ENCODE results near the gene HMX1. TPM values are rescaled to one million over a fixed set of nuclear protein-coding genes. Genes with fewer than 3 reads are reported as not detected.

The HMX1 gene
- total RNA-seq, 4 donors from 2014 or later: 0.19 TPM; not detected in 3

GRCh38 chr4:8838961-8839431, 32.6 kb downstream of the HMX1 start:
- Histone ChIP-seq H3K36me3 (no peaks in the 10 kb centered on the region), H3K4me1 (no peaks in the 10 kb centered on the region), H3K9me3 (peaks cover 0 to 6% (median 0%) of the 10 kb centered on the region in 3 donors), H3K4me3 (no peak overlapping the region), H3K27ac (no peak overlapping the region), H3K27me3 (peaks cover 0 to 60% (median 0%) of the 10 kb centered on the region in 4 donors)
- TF ChIP-seq, protein P1, sequence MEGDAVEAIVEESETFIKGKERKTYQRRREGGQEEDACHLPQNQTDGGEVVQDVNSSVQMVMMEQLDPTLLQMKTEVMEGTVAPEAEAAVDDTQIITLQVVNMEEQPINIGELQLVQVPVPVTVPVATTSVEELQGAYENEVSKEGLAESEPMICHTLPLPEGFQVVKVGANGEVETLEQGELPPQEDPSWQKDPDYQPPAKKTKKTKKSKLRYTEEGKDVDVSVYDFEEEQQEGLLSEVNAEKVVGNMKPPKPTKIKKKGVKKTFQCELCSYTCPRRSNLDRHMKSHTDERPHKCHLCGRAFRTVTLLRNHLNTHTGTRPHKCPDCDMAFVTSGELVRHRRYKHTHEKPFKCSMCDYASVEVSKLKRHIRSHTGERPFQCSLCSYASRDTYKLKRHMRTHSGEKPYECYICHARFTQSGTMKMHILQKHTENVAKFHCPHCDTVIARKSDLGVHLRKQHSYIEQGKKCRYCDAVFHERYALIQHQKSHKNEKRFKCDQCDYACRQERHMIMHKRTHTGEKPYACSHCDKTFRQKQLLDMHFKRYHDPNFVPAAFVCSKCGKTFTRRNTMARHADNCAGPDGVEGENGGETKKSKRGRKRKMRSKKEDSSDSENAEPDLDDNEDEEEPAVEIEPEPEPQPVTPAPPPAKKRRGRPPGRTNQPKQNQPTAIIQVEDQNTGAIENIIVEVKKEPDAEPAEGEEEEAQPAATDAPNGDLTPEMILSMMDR (IDR thresholded peaks at IDR 0.05): no peak
- no peak for TF ChIP-seq POLR2A (IDR thresholded peaks at IDR 0.05)
- no peak for DNase-seq
- intact Hi-C loops (cut with DNase I): no loop called here
- 90 to 100% methylated on average over 1 to 2 of the region's 22 CpGs for WGBS, 2 donors

GRCh38 chr4:8838296-8838960, 33.2 kb downstream of the HMX1 start:
- Histone ChIP-seq H3K4me3 (no peak overlapping the region), H3K9me3 (peaks cover 0 to under 1% (median 0%) of the 10 kb centered on the region in 3 donors), H3K27me3 (peaks cover 0 to 56% (median 0%) of the 10 kb centered on the region in 4 donors), H3K4me1 (no peaks in the 10 kb centered on the region), H3K27ac (no peak overlapping the region), H3K36me3 (no peaks in the 10 kb centered on the region)
- DNase-seq: no peak
- intact Hi-C loops (cut with DNase I): no loop called here
- TF ChIP-seq, protein P1 (IDR thresholded peaks at IDR 0.05): no peak
- no peak for TF ChIP-seq POLR2A (IDR thresholded peaks at IDR 0.05)
- 63 to 70% methylated on average over 7 to 8 of the region's 12 CpGs for WGBS, 2 donors

- Histone ChIP-seq H3K27me3 (peaks cover 0 to 64% (median 0%) of the 10 kb centered on the region in 4 donors), H3K36me3 (no peaks in the 10 kb centered on the region), H3K4me1 (no peaks in the 10 kb centered on the region), H3K9me3 (no peaks in the 10 kb centered on the region), H3K4me3 (no peak overlapping the region), H3K27ac (no peak overlapping the region)
- WGBS, 2 donors: 46 to 50% methylated on average over 6 to 17 of the region's 19 CpGs
- intact Hi-C loops (cut with DNase I): no loop called here
- TF ChIP-seq, protein P1 (IDR thresholded peaks at IDR 0.05): no peak
- DNase-seq: no peak
These were observed 34.3 kb downstream of the HMX1 start for GRCh38 chr4:8837181-8837841.

DNA sequence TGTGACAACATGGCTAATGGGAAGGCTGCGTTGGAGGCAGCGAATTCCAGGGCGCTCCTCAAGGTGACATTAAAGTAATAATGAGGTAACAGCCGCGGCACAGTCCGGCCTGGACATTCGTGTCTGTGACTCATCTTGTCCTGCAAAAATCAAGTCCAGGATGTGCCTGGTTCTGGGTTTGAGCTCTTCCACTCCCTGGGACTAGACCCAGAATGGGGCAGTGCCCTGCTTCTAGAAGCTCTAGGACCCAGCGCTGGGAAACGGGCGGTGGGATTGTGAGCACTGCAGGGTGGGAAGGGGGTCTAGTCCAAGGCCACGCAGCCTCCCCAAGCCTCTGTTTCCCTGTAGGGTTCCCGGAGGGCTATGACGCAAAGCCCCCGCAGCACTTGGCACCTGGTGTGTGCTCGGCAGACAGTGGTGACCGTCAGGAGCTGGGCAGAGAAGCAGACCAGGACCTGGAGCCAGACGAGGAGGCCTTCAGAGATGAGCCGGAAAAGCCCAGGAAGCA, 34.9 kb downstream of the HMX1 start:
- DNase-seq: no peak
- Histone ChIP-seq H3K4me1 (no peaks in the 10 kb centered on the region), H3K4me3 (no peak overlapping the region), H3K9me3 (no peaks in the 10 kb centered on the region), H3K27me3 (peaks cover 0 to 70% (median 0%) of the 10 kb centered on the region in 4 donors), H3K27ac (no peak overlapping the region), H3K36me3 (no peaks in the 10 kb centered on the region)
- 81 to 91% methylated on average over 10 to 13 of the region's 18 CpGs for WGBS, 2 donors
- intact Hi-C loops (cut with DNase I): no loop called here
- TF ChIP-seq POLR2A (IDR thresholded peaks at IDR 0.05): no peak
- TF ChIP-seq, protein P1 (IDR thresholded peaks at IDR 0.05): no peak
